H9 (cell line): ENCODE data around the gene LSM3. TPM values are rescaled to one million over a fixed set of nuclear protein-coding genes. Genes with fewer than 3 reads are reported as not detected.
A peak's percentile ranks its signal among the peaks of the same experiment; 100 is the strongest.

Source experiments
- DNase-seq: peaks from one replicate; pipeline ENCODE4 v3.0.0-alpha.2; 2017
- H2AFZ ChIP-seq: one replicate; pipeline ENCODE4 v1.6.1; 2013; ENCODE audit warnings: mild to moderate bottlenecking, low read length, control low read depth, moderate library complexity
- H2AK5ac ChIP-seq: 2 replicates; pipeline ENCODE4 v1.6.1; 2013; ENCODE audit warnings: low read length, control low read depth, mixed read lengths; ENCODE audit not compliant: insufficient read length
- H2BK120ac ChIP-seq: one replicate; pipeline ENCODE4 v1.6.1; 2013; ENCODE audit warnings: low read depth, mild to moderate bottlenecking, low read length, control low read depth, inconsistent platforms; ENCODE audit not compliant: poor library complexity, severe bottlenecking
- H2BK12ac ChIP-seq: 2 replicates; pipeline ENCODE4 v1.6.1; 2013; ENCODE audit warnings: low read length, control low read depth, mixed read lengths, low read depth; ENCODE audit not compliant: insufficient read length
- H2BK15ac ChIP-seq: 2 replicates; pipeline ENCODE4 v1.6.1; 2013; ENCODE audit warnings: low read depth, low read length, control low read depth
- H2BK20ac ChIP-seq: one replicate; pipeline ENCODE4 v1.6.1; 2013; ENCODE audit warnings: low read depth, mild to moderate bottlenecking, low read length, control low read depth, inconsistent platforms; ENCODE audit not compliant: poor library complexity, severe bottlenecking
- H2BK5ac ChIP-seq: 2 replicates; pipeline ENCODE4 v1.6.1; 2013; ENCODE audit warnings: low read length, control low read depth, mixed read lengths; ENCODE audit not compliant: insufficient read length
- H3K14ac ChIP-seq: 2 replicates; pipeline ENCODE4 v1.6.1; 2013; ENCODE audit warnings: low read length, control low read depth; ENCODE audit not compliant: insufficient read depth
- H3K18ac ChIP-seq: 2 replicates; pipeline ENCODE4 v1.6.1; 2013; ENCODE audit warnings: low read depth, mild to moderate bottlenecking, mixed read lengths, low read length, control low read depth; ENCODE audit not compliant: insufficient read length
- H3K23ac ChIP-seq: 2 replicates; pipeline ENCODE4 v1.6.1; 2013; ENCODE audit warnings: low read length, control low read depth, mixed read lengths, low read depth; ENCODE audit not compliant: insufficient read length
- H3K23me2 ChIP-seq: 2 replicates; pipeline ENCODE4 v1.6.1; 2013; ENCODE audit warnings: low read depth, mild to moderate bottlenecking, mixed read lengths, low read length, control low read depth; ENCODE audit not compliant: insufficient read length, poor library complexity, severe bottlenecking
- H3K27ac ChIP-seq: 2 replicates; pipeline ENCODE4 v1.5.1; 2013; ENCODE audit warnings: low read length, control low read depth, mixed read lengths, low read depth; ENCODE audit not compliant: insufficient read length
- H3K27me3 ChIP-seq: 2 replicates; pipeline ENCODE4 v1.6.1; 2013; ENCODE audit warnings: low read length, control low read depth, inconsistent platforms; ENCODE audit not compliant: insufficient read depth
- H3K4ac ChIP-seq: 2 replicates; pipeline ENCODE4 v1.6.1; 2013; ENCODE audit warnings: low read depth, mild to moderate bottlenecking, control low read depth, inconsistent platforms, low read length, moderate library complexity
- H3K4me1 ChIP-seq: 2 replicates; pipeline ENCODE4 v1.6.1; 2013; ENCODE audit warnings: low read length, control low read depth, inconsistent platforms; ENCODE audit not compliant: insufficient read depth
- H3K4me2 ChIP-seq: 2 replicates; pipeline ENCODE4 v1.6.1; 2013; ENCODE audit warnings: low read length, control low read depth, mixed read lengths; ENCODE audit not compliant: insufficient read length, insufficient read depth
- H3K56ac ChIP-seq: 2 replicates; pipeline ENCODE4 v1.6.1; 2013; ENCODE audit warnings: low read depth, mild to moderate bottlenecking, mixed read lengths, low read length, control low read depth; ENCODE audit not compliant: insufficient read length
- H3K79me1 ChIP-seq: 2 replicates; pipeline ENCODE4 v1.6.1; 2013; ENCODE audit warnings: low read depth, mild to moderate bottlenecking, moderate library complexity, low read length, control low read depth, inconsistent platforms; ENCODE audit not compliant: insufficient read depth, poor library complexity, severe bottlenecking
- H3K79me2 ChIP-seq: 2 replicates; pipeline ENCODE4 v1.6.1; 2013; ENCODE audit warnings: low read length, control low read depth, inconsistent platforms; ENCODE audit not compliant: insufficient read depth
- H3K9ac ChIP-seq: 2 replicates; pipeline ENCODE4 v1.6.1; 2013; ENCODE audit warnings: low read length, control low read depth, mixed read lengths; ENCODE audit not compliant: insufficient read length; ENCODE audit errors: extremely low read depth
- H3K9me3 ChIP-seq: one replicate; pipeline ENCODE4 v1.6.1; 2013; ENCODE audit warnings: low read depth, low read length, inconsistent platforms; ENCODE audit not compliant: control insufficient read depth
- H3T11ph ChIP-seq: one replicate; pipeline ENCODE4 v1.6.1; 2013; ENCODE audit warnings: mild to moderate bottlenecking, low read length, control low read depth, inconsistent platforms
- H4K20me1 ChIP-seq: one replicate; pipeline ENCODE4 v1.6.1; 2013; ENCODE audit not compliant: control insufficient read depth, insufficient read length, insufficient read depth
- H4K5ac ChIP-seq: 2 replicates; pipeline ENCODE4 v1.6.1; 2013; ENCODE audit warnings: low read depth, mild to moderate bottlenecking, mixed read lengths, low read length, control low read depth; ENCODE audit not compliant: insufficient read length
- H4K8ac ChIP-seq: replicated peaks from 2 replicates; pipeline ENCODE4 v1.6.1; 2013; ENCODE audit warnings: low read length, control low read depth, mixed read lengths, low read depth; ENCODE audit not compliant: insufficient read length
- H4K91ac ChIP-seq: 2 replicates; pipeline ENCODE4 v1.6.1; 2013; ENCODE audit warnings: low read depth, mild to moderate bottlenecking, moderate library complexity, mixed read lengths, low read length, control low read depth; ENCODE audit not compliant: insufficient read length
- H3K27ac Mint-ChIP-seq, 3 experiments: 2 replicates in 2 of 3; 3 replicates in 1 of 3; pipeline ENCODE4 v1.8.0; 2020 to 2021; ENCODE audit warnings: mixed read lengths in 3 of 3, mild to moderate bottlenecking in 1 of 3, moderate library complexity in 1 of 3
- H3K27me3 Mint-ChIP-seq: 2 replicates; pipeline ENCODE4 v1.8.0; 2021; ENCODE audit warnings: low read depth, mild to moderate bottlenecking, moderate library complexity, mixed read lengths
- H3K36me3 Mint-ChIP-seq, 3 experiments: 2 replicates in 2 of 3; 3 replicates in 1 of 3; pipeline ENCODE4 v1.8.0; 2020 to 2021; ENCODE audit warnings: low read depth in 3 of 3, mixed read lengths in 3 of 3; ENCODE audit not compliant: insufficient read depth in 1 of 3
- H3K4me1 Mint-ChIP-seq, 2 experiments: 2 replicates each; pipeline ENCODE4 v1.8.0; 2020; ENCODE audit warnings: mixed read lengths in 2 of 2
- H3K4me3 Mint-ChIP-seq, 2 experiments: 2 replicates in 1 of 2; 3 replicates in 1 of 2; pipeline ENCODE4 v1.8.0; 2020 to 2021; ENCODE audit warnings: mild to moderate bottlenecking in 2 of 2, mixed read lengths in 2 of 2, moderate library complexity in 1 of 2
- H3K9me3 Mint-ChIP-seq, 2 experiments: 2 replicates in 1 of 2; 3 replicates in 1 of 2; pipeline ENCODE4 v1.8.0; 2020; ENCODE audit warnings: mild to moderate bottlenecking in 2 of 2, mixed read lengths in 2 of 2, moderate library complexity in 1 of 2
- WGBS: extraction: QIAGEN DNeasy Blood & Tissue Kit; methylation state at CpG from one replicate; pipeline ENCODE4 v1.1.7; 2013; ENCODE audit warnings: missing lambda C conversion rate, low lambda C conversion rate, mixed read lengths; ENCODE audit not compliant: insufficient read length; ENCODE audit errors: extremely low coverage; 5-methylcytosine and 5-hydroxymethylcytosine counted together
- total RNA-seq: library from RNA; stranded (reverse); gene quantifications from 2 replicates; pipeline ENCODE4 v1.2.1, GENCODE V29; 2021
- TF ChIP-seq, protein P1 (sequence below): fragments of 200-600 bp; sonication (generic); conservative IDR thresholded peaks from 3 replicates; pipeline ENCODE4 v1.8.0; 2021; ENCODE audit warnings: antibody characterized with exemption, mild to moderate bottlenecking

Gene LSM3
- total RNA-seq, 1 experiment from 2014 or later = 24.4 TPM

DNA sequence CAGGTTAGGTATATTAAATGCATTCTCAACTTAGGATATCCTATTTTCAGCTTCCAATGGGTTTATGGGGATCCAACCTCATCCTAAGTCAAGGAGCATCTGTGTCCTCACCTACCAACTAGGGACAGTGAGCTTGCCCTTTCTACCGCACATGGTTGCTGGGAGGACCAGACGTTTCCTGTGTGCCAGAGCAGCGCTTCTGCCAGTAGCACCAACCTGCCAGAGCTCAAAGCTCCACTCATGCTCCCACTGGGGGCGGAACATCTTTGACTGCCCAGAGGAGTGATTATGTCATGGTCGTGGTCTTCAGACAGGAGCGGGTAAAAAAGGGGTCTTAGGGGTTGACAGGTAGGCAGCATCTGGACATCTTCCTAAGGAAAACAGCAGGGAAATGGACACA, 25.0 kb upstream of the LSM3 start:
- Mint-ChIP-seq H3K4me3 (no peak overlapping the region), H3K27ac (no peak overlapping the region; a peak in 2 of 7 replicates), H3K36me3 (peaks cover 16 to 64% (median 59%) of the 10 kb centered on the region in 3 experiments; a peak in 6 of 7 replicates), H3K27me3 (no peaks in the 10 kb centered on the region), H3K4me1 (peaks cover 0 to 6% of the 10 kb centered on the region in 2 experiments; a peak in 2 of 4 replicates), H3K9me3 (no peaks in the 10 kb centered on the region)
- Histone ChIP-seq H3K4ac (no peak overlapping the region), H4K8ac (no peak overlapping the region), H3K9me3 (no peaks in the 10 kb centered on the region), H3K4me2 (no peak overlapping the region), H2BK15ac (no peak overlapping the region), H3K27me3 (no peaks in the 10 kb centered on the region), H3K56ac (no peak overlapping the region), H3K18ac (no peak overlapping the region), H2AK5ac (no peak overlapping the region), H2BK12ac (no peak overlapping the region), H3K79me1 (no peaks in the 10 kb centered on the region), H2BK120ac (no peak overlapping the region), H4K5ac (no peak overlapping the region), H2BK20ac (no peak overlapping the region), H2BK5ac (no peak overlapping the region), H3K14ac (no peak overlapping the region), H3T11ph (no peak overlapping the region), H3K23me2 (no peaks in the 10 kb centered on the region), H4K91ac (no peak overlapping the region), H2AFZ (no peak overlapping the region), H3K9ac (no peak overlapping the region), H3K27ac (no peak overlapping the region), H3K79me2 (no peaks in the 10 kb centered on the region), H4K20me1 (no peaks in the 10 kb centered on the region), H3K4me1 (no peaks in the 10 kb centered on the region), H3K23ac (no peak overlapping the region)
- TF ChIP-seq, protein P1, sequence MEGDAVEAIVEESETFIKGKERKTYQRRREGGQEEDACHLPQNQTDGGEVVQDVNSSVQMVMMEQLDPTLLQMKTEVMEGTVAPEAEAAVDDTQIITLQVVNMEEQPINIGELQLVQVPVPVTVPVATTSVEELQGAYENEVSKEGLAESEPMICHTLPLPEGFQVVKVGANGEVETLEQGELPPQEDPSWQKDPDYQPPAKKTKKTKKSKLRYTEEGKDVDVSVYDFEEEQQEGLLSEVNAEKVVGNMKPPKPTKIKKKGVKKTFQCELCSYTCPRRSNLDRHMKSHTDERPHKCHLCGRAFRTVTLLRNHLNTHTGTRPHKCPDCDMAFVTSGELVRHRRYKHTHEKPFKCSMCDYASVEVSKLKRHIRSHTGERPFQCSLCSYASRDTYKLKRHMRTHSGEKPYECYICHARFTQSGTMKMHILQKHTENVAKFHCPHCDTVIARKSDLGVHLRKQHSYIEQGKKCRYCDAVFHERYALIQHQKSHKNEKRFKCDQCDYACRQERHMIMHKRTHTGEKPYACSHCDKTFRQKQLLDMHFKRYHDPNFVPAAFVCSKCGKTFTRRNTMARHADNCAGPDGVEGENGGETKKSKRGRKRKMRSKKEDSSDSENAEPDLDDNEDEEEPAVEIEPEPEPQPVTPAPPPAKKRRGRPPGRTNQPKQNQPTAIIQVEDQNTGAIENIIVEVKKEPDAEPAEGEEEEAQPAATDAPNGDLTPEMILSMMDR = no peak
- WGBS = no CpG with 5 or more reads among the region's 6 CpGs
- DNase-seq = peak; percentile 19
